ENCODE measurements around the gene DCAF8L2. TPM values are rescaled to one million over a fixed set of nuclear protein-coding genes. Genes with fewer than 3 reads are reported as not detected.

Gene DCAF8L2
- total RNA-seq, 2 donors from 2014 or later: not detected

- Mint-ChIP-seq H3K27ac (no peak overlapping the region), H3K4me3 (no peak overlapping the region), H3K36me3 (ENCODE audit: low read depth) (no peaks in the 10 kb centered on the region), H3K27me3 (ENCODE audit: insufficient read depth) (no peaks in the 10 kb centered on the region), H3K4me1 (peaks cover 2% of the 10 kb centered on the region), H3K9me3 (peaks cover 36% of the 10 kb centered on the region)
- Histone ChIP-seq H3K4me3 (ENCODE audit: low read length) (no peak overlapping the region), H3K27ac (ENCODE audit: low read depth, low read length) (no peak overlapping the region), H3K4me1 (ENCODE audit: control insufficient read depth, insufficient read depth, low read length) (no peaks in the 10 kb centered on the region), H3K36me3 (ENCODE audit: control insufficient read depth, insufficient read depth, low read length) (no peaks in the 10 kb centered on the region), H3K9me3 (ENCODE audit: control insufficient read depth, low read length) (no peaks in the 10 kb centered on the region), H3K9ac (ENCODE audit: extremely low read depth, low read length, poor library complexity, severe bottlenecking) (no peak overlapping the region), H3K27me3 (ENCODE audit: control insufficient read depth, insufficient read depth, low read length, poor library complexity, severe bottlenecking) (no peaks in the 10 kb centered on the region)
- no peak for DNase-seq
- WGBS, 2 experiments (ENCODE audit: insufficient coverage in 1 of 2, insufficient read length in 1 of 2): 38% methylated on average over 3 of the region's 3 CpGs; no CpG with 5 or more reads in 1 of the 2 experiments
- peak; percentile 78 for TF ChIP-seq CTCF (conservative IDR thresholded peaks at IDR 0.05)
Measured at GRCh38 chrX:27555514-27555913, 34.6 kb upstream of the DCAF8L2 start.

- TF ChIP-seq CTCF (conservative IDR thresholded peaks at IDR 0.05): no peak
- no peaks in the 10 kb centered on the region for H3K9me3 ChIP-seq (ENCODE audit: control insufficient read depth, low read length)
- Mint-ChIP-seq H3K36me3 (ENCODE audit: low read depth) (no peaks in the 10 kb centered on the region), H3K4me3 (no peak overlapping the region), H3K27ac (peak overlapping the region; percentile 22), H3K9me3 (peaks cover 36% of the 10 kb centered on the region), H3K27me3 (ENCODE audit: insufficient read depth) (no peaks in the 10 kb centered on the region), H3K4me1 (peaks cover 10% of the 10 kb centered on the region)
- peak overlapping the region; percentile 25 for H3K9ac ChIP-seq (ENCODE audit: extremely low read depth, low read length, poor library complexity, severe bottlenecking)
- no peak overlapping the region for H3K27ac ChIP-seq (ENCODE audit: low read depth, low read length)
- H3K27me3 ChIP-seq (ENCODE audit: control insufficient read depth, insufficient read depth, low read length, poor library complexity, severe bottlenecking): no peaks in the 10 kb centered on the region
- H3K4me1 ChIP-seq (ENCODE audit: control insufficient read depth, insufficient read depth, low read length): no peaks in the 10 kb centered on the region
- 78 to 80% methylated on average over 1 to 4 of the region's 5 CpGs for WGBS, 2 experiments (ENCODE audit: insufficient coverage in 1 of 2, insufficient read length in 1 of 2)
- no peak overlapping the region for H3K4me3 ChIP-seq (ENCODE audit: low read length)
- DNase-seq: peak; percentile 41
- no peaks in the 10 kb centered on the region for H3K36me3 ChIP-seq (ENCODE audit: control insufficient read depth, insufficient read depth, low read length)
Measured at GRCh38 chrX:27565992-27566391, 24.2 kb upstream of the DCAF8L2 start.

GRCh38 chrX:27571164-27571563, 19.0 kb upstream of the DCAF8L2 start:
- Histone ChIP-seq H3K27me3 (ENCODE audit: control insufficient read depth, insufficient read depth, low read length, poor library complexity, severe bottlenecking) (no peaks in the 10 kb centered on the region), H3K27ac (ENCODE audit: low read depth, low read length) (no peak overlapping the region), H3K4me3 (ENCODE audit: low read length) (no peak overlapping the region), H3K4me1 (ENCODE audit: control insufficient read depth, insufficient read depth, low read length) (no peaks in the 10 kb centered on the region), H3K9me3 (ENCODE audit: control insufficient read depth, low read length) (no peaks in the 10 kb centered on the region), H3K36me3 (ENCODE audit: control insufficient read depth, insufficient read depth, low read length) (no peaks in the 10 kb centered on the region), H3K9ac (ENCODE audit: extremely low read depth, low read length, poor library complexity, severe bottlenecking) (no peak overlapping the region)
- H3K36me3 Mint-ChIP-seq (ENCODE audit: low read depth): no peaks in the 10 kb centered on the region
- H3K27ac Mint-ChIP-seq: no peak overlapping the region
- no peak for DNase-seq
- H3K4me1 Mint-ChIP-seq: peaks cover 3% of the 10 kb centered on the region
- peaks cover 50% of the 10 kb centered on the region for H3K9me3 Mint-ChIP-seq
- 50 to 96% methylated on average over 1 to 2 of the region's 2 CpGs for WGBS, 2 experiments (ENCODE audit: insufficient coverage in 1 of 2, insufficient read length in 1 of 2)
- no peak overlapping the region for H3K4me3 Mint-ChIP-seq
- TF ChIP-seq CTCF (conservative IDR thresholded peaks at IDR 0.05): no peak
- H3K27me3 Mint-ChIP-seq (ENCODE audit: insufficient read depth): no peaks in the 10 kb centered on the region
